ENCODE results near the gene TNXB.

The TNXB gene

DNA sequence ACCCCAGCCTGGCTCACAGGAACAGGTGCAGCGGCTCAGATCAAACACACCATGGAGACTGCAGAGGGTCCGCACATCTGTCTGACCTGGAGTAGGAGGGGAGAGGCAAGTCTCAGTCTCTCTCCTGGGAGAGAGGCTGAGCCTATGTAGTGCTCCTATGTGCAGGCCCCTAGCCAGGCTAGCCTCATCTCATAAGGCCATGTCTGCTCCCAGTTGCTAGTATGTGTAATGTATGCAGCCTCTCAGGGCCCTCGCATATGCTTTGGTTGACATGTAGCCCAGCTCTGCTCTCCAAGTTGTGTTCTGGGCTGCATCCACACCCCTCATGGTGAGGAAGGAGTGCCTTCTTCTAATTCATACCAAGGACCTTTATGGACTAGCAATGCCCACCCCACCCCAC is 11.8 kb downstream of the TNXB start:
- TF ChIP-seq, protein P1, sequence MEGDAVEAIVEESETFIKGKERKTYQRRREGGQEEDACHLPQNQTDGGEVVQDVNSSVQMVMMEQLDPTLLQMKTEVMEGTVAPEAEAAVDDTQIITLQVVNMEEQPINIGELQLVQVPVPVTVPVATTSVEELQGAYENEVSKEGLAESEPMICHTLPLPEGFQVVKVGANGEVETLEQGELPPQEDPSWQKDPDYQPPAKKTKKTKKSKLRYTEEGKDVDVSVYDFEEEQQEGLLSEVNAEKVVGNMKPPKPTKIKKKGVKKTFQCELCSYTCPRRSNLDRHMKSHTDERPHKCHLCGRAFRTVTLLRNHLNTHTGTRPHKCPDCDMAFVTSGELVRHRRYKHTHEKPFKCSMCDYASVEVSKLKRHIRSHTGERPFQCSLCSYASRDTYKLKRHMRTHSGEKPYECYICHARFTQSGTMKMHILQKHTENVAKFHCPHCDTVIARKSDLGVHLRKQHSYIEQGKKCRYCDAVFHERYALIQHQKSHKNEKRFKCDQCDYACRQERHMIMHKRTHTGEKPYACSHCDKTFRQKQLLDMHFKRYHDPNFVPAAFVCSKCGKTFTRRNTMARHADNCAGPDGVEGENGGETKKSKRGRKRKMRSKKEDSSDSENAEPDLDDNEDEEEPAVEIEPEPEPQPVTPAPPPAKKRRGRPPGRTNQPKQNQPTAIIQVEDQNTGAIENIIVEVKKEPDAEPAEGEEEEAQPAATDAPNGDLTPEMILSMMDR (IDR thresholded peaks at IDR 0.05; ENCODE audit: low read length, missing control alignments), result no peak
- DNase-seq (ENCODE audit: low read depth), result no peak
- no peak overlapping the region for H3K4me3 ChIP-seq (replicated peaks; ENCODE audit: low read depth, low read length)

DNA sequence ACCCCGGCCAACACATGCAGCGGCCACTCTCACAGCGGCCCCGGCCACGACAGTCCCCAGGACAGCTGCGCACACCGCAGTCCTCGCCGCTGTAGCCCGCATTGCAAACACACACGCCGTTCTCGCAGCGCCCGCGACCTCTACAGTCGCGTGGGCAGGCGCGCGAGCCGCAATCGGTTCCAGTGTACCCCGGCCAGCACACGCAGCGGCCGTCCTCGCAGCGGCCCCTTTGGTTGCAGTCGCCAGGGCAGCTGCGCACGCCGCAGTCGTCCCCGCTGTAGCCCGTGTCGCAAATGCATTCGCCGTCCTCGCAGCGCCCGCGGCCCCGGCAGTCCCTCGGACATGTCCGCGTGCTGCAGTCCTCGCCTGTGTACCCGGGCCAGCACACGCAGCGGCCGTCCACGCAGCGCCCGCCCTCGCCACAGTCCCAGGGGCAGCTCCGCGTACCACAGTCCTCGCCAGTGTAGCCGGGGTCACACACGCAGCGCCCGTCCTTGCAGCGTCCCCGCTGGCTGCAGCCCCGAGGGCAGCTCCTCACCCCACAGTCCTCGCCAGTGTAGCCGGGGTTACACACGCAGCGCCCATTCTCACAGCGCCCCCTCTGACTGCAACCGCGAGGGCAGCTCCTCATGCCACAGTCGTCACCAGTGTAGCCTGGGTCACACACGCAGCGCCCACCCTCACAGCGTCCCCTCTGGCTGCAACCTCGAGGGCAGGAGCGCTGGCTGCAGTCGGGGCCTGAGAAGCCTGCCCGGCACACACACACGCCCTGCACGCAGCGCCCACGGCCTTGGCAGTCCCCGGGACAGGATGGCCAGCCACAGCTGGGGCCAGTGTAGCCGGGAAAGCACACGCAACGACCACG is 12.5 kb downstream of the TNXB start:
- DNase-seq (ENCODE audit: low read depth), result no peak
- TF ChIP-seq, protein P1 (IDR thresholded peaks at IDR 0.05; ENCODE audit: low read length, missing control alignments), result no peak
- H3K4me3 ChIP-seq (replicated peaks; ENCODE audit: low read depth, low read length), result no peak overlapping the region

DNA sequence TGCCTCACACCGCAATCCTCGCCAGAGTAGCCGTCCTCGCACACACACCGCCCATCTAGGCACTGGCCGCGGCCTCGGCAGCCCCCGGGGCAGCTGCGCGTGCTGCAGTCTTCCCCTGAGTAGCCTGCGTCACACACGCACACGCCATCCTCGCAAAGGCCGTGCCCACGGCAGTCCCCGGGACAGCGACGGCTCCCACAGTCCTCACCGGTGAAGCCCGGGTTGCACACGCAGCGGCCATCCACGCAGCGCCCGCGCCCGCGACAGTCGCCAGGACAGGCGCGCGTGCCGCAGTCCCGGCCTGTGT is 13.1 kb downstream of the TNXB start:
- DNase-seq (ENCODE audit: low read depth), result no peak
- H3K4me3 ChIP-seq (replicated peaks; ENCODE audit: low read depth, low read length), result no peak overlapping the region
- TF ChIP-seq, protein P1 (IDR thresholded peaks at IDR 0.05; ENCODE audit: low read length, missing control alignments), result no peak

DNA sequence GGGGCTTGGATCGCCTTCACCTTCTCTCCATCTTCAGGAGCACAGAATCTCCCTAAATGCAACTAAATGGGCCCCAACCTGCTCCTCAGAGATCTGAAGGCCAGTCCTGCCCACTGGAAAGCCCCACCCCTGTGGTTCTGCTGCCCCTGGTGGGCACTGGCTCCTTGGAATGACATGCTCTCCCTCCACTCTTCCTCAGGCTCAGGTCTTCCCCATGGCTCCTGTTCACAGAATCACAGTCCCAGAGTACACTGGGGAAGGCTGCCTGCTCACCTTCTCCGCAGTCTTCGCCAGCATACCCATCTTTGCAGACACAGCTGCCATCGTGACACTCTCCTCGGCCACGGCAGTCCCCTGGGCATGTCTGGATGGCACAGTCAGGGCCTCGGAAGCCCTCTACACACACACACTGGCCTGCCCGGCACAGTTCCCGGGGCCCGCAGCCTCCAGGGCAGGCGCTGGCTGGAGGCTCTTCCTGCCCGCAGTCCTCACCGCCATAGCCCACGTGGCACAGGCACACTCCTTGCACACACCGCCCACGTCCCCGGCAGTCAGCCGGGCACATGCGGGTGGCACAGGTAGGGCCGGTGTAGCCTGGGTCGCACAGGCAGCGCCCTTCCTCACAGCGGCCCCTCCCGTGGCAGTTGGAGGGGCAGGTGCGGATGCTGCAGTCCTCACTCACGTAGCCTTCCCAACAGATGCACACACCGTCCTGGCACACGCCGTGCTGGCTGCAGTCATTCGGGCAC is 13.6 kb downstream of the TNXB start:
- H3K4me3 ChIP-seq (replicated peaks; ENCODE audit: low read depth, low read length), result no peak overlapping the region
- DNase-seq (ENCODE audit: low read depth), result no peak
- TF ChIP-seq, protein P1 (IDR thresholded peaks at IDR 0.05; ENCODE audit: low read length, missing control alignments), result peak; percentile 3

DNA sequence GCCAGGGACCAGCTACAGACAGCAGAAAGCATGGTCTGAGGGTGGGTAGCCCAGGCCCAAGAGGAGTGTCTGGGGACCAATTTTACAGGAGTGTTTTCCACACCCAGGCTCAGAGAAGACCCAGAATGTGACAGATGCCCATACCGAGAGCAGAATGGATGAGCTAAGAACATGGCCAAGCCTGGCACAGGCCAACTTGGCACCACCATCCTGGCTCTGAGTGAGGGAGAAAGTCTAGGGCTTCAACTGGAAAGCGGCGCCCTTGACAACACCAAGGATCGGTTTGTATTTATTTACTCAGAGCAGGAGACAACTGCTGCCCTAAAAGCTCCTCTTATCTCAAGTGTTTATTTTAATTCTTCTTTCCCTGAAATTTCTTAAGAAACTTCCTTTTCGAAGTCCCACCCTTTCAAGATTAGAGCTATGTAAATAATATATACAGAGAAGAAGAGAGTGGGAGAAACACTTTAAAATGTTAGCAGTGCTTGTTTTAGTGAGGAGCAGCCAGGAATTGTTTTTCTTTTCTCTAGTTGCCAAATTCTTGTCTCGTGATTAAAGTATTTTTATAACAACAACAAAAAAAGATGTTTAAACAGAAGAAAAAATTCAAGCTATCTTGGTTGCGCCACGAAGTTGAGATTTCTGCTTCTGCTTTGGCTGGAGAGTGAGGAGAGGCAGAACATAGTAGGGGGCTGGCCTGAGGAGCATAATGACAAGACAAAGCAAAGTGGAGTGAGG is 16.2 kb downstream of the TNXB start:
- H3K4me3 ChIP-seq (replicated peaks; ENCODE audit: low read depth, low read length), result no peak overlapping the region
- TF ChIP-seq, protein P1 (IDR thresholded peaks at IDR 0.05; ENCODE audit: low read length, missing control alignments), result no peak
- DNase-seq (ENCODE audit: low read depth), result peak; percentile 89

DNA sequence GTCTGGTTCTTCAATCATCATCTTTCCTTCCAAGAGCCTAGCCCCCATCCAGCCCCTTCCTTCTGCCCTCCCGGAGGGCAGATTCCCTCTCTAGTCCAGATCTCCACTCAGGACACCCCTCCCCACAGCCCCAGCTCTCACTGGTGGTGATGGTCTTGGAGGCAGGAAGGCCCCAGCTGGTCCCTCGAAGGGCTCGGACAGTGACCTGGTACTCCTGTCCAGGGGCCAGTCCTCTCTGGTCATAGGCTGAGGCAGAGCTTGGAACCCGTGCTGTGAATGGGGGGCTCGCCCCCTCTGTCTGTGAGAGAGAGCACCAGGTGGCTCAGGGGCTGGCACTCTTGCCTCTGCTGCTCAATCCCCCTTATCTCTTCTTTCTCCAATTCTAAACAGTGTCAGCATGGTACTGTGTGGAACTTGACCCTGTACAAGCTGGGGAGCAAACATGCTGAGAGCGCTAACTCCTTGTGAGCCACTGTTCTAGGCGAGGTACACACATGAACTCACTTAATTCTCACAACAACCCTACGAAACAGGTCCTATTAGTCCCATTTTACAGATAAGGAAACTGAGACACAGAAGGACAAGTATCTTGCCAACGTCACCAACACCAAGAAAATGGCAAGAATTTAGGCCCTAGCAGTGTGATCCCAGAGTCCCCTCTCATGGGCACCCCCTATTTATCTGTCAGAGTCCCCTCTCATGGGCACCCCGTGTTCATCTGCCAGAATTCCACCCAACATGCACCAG is 19.9 kb downstream of the TNXB start:
- H3K4me3 ChIP-seq (replicated peaks; ENCODE audit: low read depth, low read length), result no peak overlapping the region
- DNase-seq (ENCODE audit: low read depth), result no peak
- TF ChIP-seq, protein P1 (IDR thresholded peaks at IDR 0.05; ENCODE audit: low read length, missing control alignments), result no peak

Data from fibroblast of pulmonary artery (primary cell).